Spleen (tissue), 11 donors: ENCODE measurements around the gene MEIG1. TPM values are rescaled to one million over a fixed set of nuclear protein-coding genes. Genes with fewer than 3 reads are reported as not detected.

Experiments used
- DNase-seq: peaks from one replicate; pipeline ENCODE4 v3.0.0-alpha.2; 2020
- H3K27ac ChIP-seq, 8 donors: fragments of 200-600 bp; sonication (generic) in 7 of 8; 1 replicate in 4 of 8; 2 replicates in 4 of 8; pipeline versions ENCODE4 v1.5.0 to v1.8.0; 2016 to 2021; ENCODE audit warnings: inconsistent platforms in 4 of 8, mild to moderate bottlenecking in 4 of 8, moderate library complexity in 1 of 8
- H3K27me3 ChIP-seq, 7 donors: fragments of 200-600 bp; sonication (generic) in 6 of 7; replicated peaks in 1 of 7; 1 replicate in 4 of 7; 2 replicates in 3 of 7; pipeline versions ENCODE4 v1.5.0 to v1.8.0; 2016 to 2021; ENCODE audit warnings: inconsistent platforms in 3 of 7, mild to moderate bottlenecking in 1 of 7
- H3K36me3 ChIP-seq, 6 donors: fragments of 200-600 bp; sonication (generic) in 5 of 6; 1 replicate in 4 of 6; 2 replicates in 2 of 6; pipeline versions ENCODE4 v1.5.0 to v1.8.0; 2016 to 2021; ENCODE audit warnings: inconsistent platforms in 2 of 6
- H3K4me1 ChIP-seq, 6 donors: fragments of 200-600 bp; sonication (generic) in 5 of 6; 1 replicate in 3 of 6; 2 replicates in 3 of 6; pipeline versions ENCODE4 v1.5.0 to v1.8.0; 2016 to 2021; ENCODE audit warnings: inconsistent platforms in 3 of 6
- H3K4me3 ChIP-seq, 8 donors: fragments of 200-600 bp; sonication (generic) in 7 of 8; 1 replicate in 4 of 8; 2 replicates in 4 of 8; pipeline versions ENCODE4 v1.5.0 to v1.8.0; 2016 to 2021; ENCODE audit warnings: inconsistent platforms in 4 of 8, mild to moderate bottlenecking in 4 of 8, moderate library complexity in 2 of 8
- H3K9me3 ChIP-seq, 8 donors: fragments of 200-600 bp; sonication (generic) in 7 of 8; 1 replicate in 4 of 8; 2 replicates in 4 of 8; pipeline versions ENCODE4 v1.5.0 to v1.8.0; 2016 to 2021; ENCODE audit warnings: inconsistent platforms in 4 of 8
- POLR2A ChIP-seq, 3 donors: fragments of 450-650 bp; IDR thresholded peaks; one replicate each; pipeline ENCODE4 v1.5.1; 2017; ENCODE audit warnings: antibody characterized with exemption in 3 of 3, mild to moderate bottlenecking in 1 of 3
- POLR2AphosphoS5 ChIP-seq, 3 donors: sonication (generic); formaldehyde crosslinking; IDR thresholded peaks; one replicate each; pipeline ENCODE4 v1.5.1; 2017; ENCODE audit warnings: antibody characterized with exemption in 3 of 3
- WGBS, 5 donors: extraction: QIAGEN DNeasy Blood & Tissue Kit in 3 of 5; methylation state at CpG; one replicate each; pipeline versions ENCODE4 v1.1.5 to v1.1.7; 2013 to 2018; 5-methylcytosine and 5-hydroxymethylcytosine counted together
- intact Hi-C: fragments of 100-400 bp; cut with DNase I; formaldehyde crosslinking; loops from one replicate; pipeline ENCODE4 v1.15.0; 2023; ENCODE audit warnings: low total_unique reads
- polyA plus RNA-seq, 3 donors: library from polyadenylated mRNA; stranded (reverse); fragments of 200-250 nt; gene quantifications; one replicate each; pipeline ENCODE4 v1.2.1, GENCODE V29; 2013
- total RNA-seq, 7 donors: library from RNA; depleted of rRNA in 3 of 7; stranded (reverse); fragments of >200 nt in 3 of 7; fragmentation: NEBNext Ultra II Directional in 4 of 7; extraction: Animal tissue kit (Norgen Biotek cat#: 25700) in 4 of 7; gene quantifications; one replicate each; pipeline versions ENCODE4 v1.1.0 to v1.2.1, GENCODE V29; 2016 to 2021
- TF ChIP-seq, protein P1 (sequence below), 11 experiments: fragments of 200-600 bp in 7 of 11; fragments of 450-650 bp in 4 of 11; sonication (generic) in 4 of 11; IDR thresholded peaks in 8 of 11; conservative IDR thresholded peaks in 3 of 11; 1 replicate in 7 of 11; 2 replicates in 4 of 11; pipeline versions ENCODE4 v1.4.0 to v1.8.0; 2016 to 2021; ENCODE audit warnings: antibody characterized with exemption in 11 of 11, inconsistent platforms in 4 of 11, mild to moderate bottlenecking in 1 of 11
- donor health status: healthy with polysubstance abuse.
- donor health status: DM: no; HTN: no; CAD: no; lungs with moderate emphysema.
- donor health status: DM: no; HTN: no; CAD: no.
- donor health status: Bipolar disorder and iron deficiency.
- donor health status: healthy.
- donor health status: DM: no; HTN: no; CAD: no.
- donor health status: DM: yes; HTN: yes; CAD: no.

Gene MEIG1
- total and polyA plus RNA-seq, 10 donors = 0.54 to 0.64 (median 0.57) TPM; not detected in 7

- peak overlapping the region; percentile 90 to 97 (median 92) for H3K27ac ChIP-seq
- WGBS, 5 donors = 31 to 39% (median 35%) methylated on average over 10 of the region's 10 CpGs
- peak overlapping the region; percentile 64 to 93 (median 79) for H3K4me3 ChIP-seq
- no peaks in the 10 kb centered on the region for H3K9me3 ChIP-seq
- intact Hi-C loops = loop anchor here (10.0 kb wide), 1 partner anchor 142 kb away; the partner anchor contains the start of gene RPP38
- H3K27me3 ChIP-seq = no peaks in the 10 kb centered on the region
- no peak for DNase-seq
- H3K4me1 ChIP-seq = peaks cover 15 to 63% (median 47%) of the 10 kb centered on the region in 6 donors
- H3K36me3 ChIP-seq = peaks cover 0 to 20% (median 10%) of the 10 kb centered on the region in 6 donors
- no peak for TF ChIP-seq POLR2AphosphoS5 (IDR thresholded peaks at IDR 0.05)
- TF ChIP-seq POLR2A (IDR thresholded peaks at IDR 0.05) = no peak
- TF ChIP-seq, protein P1, sequence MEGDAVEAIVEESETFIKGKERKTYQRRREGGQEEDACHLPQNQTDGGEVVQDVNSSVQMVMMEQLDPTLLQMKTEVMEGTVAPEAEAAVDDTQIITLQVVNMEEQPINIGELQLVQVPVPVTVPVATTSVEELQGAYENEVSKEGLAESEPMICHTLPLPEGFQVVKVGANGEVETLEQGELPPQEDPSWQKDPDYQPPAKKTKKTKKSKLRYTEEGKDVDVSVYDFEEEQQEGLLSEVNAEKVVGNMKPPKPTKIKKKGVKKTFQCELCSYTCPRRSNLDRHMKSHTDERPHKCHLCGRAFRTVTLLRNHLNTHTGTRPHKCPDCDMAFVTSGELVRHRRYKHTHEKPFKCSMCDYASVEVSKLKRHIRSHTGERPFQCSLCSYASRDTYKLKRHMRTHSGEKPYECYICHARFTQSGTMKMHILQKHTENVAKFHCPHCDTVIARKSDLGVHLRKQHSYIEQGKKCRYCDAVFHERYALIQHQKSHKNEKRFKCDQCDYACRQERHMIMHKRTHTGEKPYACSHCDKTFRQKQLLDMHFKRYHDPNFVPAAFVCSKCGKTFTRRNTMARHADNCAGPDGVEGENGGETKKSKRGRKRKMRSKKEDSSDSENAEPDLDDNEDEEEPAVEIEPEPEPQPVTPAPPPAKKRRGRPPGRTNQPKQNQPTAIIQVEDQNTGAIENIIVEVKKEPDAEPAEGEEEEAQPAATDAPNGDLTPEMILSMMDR (IDR thresholded peaks at IDR 0.05 in 8 of 11, conservative IDR thresholded peaks at IDR 0.05 in 3 of 11) = no peak
These were observed 6.3 kb upstream of the MEIG1 start for GRCh38 chr10:14952851-14953423.

DNA sequence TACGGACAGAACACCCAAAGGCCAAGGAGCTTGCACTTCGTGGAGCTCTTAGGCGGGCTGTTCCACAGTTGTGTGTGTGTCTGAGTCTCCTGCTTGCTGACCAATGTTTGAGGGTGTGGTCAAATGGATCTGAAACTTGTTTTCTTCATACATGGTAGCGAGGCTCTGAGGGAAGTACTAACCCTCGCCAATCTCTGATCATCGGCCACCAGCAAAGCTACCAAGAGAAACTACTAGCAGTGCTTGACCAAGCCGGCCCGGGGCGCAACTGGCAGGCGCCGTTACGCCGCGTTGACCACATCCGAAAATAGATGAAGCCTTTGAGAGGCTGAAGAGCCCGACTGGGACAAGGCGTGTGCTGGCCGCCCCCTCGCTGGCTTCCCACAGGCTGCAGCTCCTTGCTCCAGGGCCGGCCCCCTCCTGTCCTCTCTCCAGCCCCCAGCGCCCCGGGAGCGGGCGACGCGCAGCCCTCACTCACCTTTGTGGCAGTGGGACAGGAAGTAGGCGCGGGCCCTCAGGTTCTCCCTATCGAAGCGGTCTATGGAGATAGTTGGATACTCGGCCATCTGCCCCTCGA lies 5.7 kb upstream of the MEIG1 start:
- intact Hi-C loops = loop anchor here (10.0 kb wide), 1 partner anchor 141 kb away; the partner anchor contains the start of gene RPP38
- no peaks in the 10 kb centered on the region for H3K9me3 ChIP-seq
- H3K36me3 ChIP-seq = peaks cover 0 to 14% (median 4%) of the 10 kb centered on the region in 6 donors
- DNase-seq = peak; percentile 94
- WGBS, 5 donors = 0 to 1% (median 0%) methylated on average over 26 to 32 of the region's 32 CpGs
- TF ChIP-seq POLR2AphosphoS5 (IDR thresholded peaks at IDR 0.05) (no peak), POLR2A (IDR thresholded peaks at IDR 0.05) (no peak)
- TF ChIP-seq, protein P1 (IDR thresholded peaks at IDR 0.05 in 8 of 11, conservative IDR thresholded peaks at IDR 0.05 in 3 of 11) = peak in 1 of 11 experiments; percentile 17
- peaks cover 15 to 63% (median 47%) of the 10 kb centered on the region in 6 donors for H3K4me1 ChIP-seq
- H3K4me3 ChIP-seq = peak overlapping the region; percentile 64 to 93 (median 79)
- H3K27ac ChIP-seq = peak overlapping the region; percentile 90 to 97 (median 92)
- H3K27me3 ChIP-seq = no peaks in the 10 kb centered on the region

DNA sequence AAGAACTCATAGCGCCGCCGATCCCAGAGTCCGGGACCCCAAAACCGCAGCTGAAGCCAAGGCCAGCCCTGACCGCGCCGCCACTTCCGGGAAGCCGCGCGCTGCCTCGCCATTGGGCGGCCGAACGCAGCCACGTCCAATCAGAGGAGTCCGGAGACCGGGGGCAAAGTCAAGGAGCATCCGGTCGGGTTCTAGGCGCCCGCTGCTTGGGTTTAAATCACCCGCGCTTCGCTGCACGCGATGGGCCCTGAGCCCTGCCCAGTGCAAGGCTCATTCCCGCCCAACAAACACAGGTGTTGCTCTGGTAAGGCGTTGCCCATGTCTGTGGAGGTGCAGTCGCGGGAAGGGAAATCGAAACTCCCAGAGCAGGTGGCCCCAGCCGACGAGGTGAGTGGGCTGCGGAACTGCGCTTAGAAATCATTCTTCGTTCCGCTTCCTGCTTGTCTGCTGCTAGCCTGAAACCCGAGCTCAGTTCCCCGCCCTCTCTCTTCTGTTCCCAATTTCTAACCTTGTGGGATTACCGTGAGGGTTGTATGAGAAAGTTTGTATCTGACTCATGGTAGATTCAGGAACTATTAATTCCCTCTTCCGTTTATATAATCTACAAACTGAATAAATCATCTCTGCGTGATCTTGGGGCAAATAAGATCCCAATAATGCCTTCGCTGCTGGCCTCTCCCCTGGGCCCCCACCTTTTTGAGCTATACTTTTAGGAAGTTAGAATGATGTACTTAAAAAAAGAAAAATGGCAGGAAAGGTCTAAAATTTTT lies 5.0 kb upstream of the MEIG1 start, which contains the start of gene DCLRE1C:
TSS of gene DCLRE1C (minus strand) at position 96 of the 770 bp plus-strand sequence. CDS start at position 10, 86 bp downstream.
- WGBS, 5 donors = 0% methylated on average over 17 to 45 of the region's 45 CpGs
- H3K9me3 ChIP-seq = no peaks in the 10 kb centered on the region
- H3K27ac ChIP-seq = peak within 1 kb of the TSS; percentile 90 to 97 (median 92)
- peaks cover 0 to 7% (median 0%) of the 10 kb centered on the region in 6 donors for H3K36me3 ChIP-seq
- TF ChIP-seq POLR2A (IDR thresholded peaks at IDR 0.05) (no peak), POLR2AphosphoS5 (IDR thresholded peaks at IDR 0.05) (peak; percentile 85 to 91 (median 88))
- TF ChIP-seq, protein P1 (IDR thresholded peaks at IDR 0.05 in 8 of 11, conservative IDR thresholded peaks at IDR 0.05 in 3 of 11) = peak in 1 of 11 experiments; percentile 12
- intact Hi-C loops = loop anchor here (10.0 kb wide), 1 partner anchor 141 kb away; the partner anchor contains the start of gene RPP38
- peak; percentile 96 for DNase-seq
- peaks cover 15 to 62% (median 50%) of the 10 kb centered on the region in 6 donors for H3K4me1 ChIP-seq
- H3K27me3 ChIP-seq = no peaks in the 10 kb centered on the region
- H3K4me3 ChIP-seq = peak within 1 kb of the TSS; percentile 64 to 93 (median 79)
